ENCODE results near the gene LRRC56.

LRRC56 gene

GRCh38 chr11:520428-521176, 16.7 kb upstream of the LRRC56 start:
- DNase-seq (ENCODE audit: low read depth in 2 of 2) = no peak

GRCh38 chr11:521177-521688, 16.1 kb upstream of the LRRC56 start:
- DNase-seq (ENCODE audit: low read depth in 2 of 2) = no peak

GRCh38 chr11:526192-526591, 11.1 kb upstream of the LRRC56 start:
- no peak for DNase-seq (ENCODE audit: low read depth in 2 of 2)

- no peak for DNase-seq (ENCODE audit: low read depth in 2 of 2)
Observed at GRCh38 chr11:528166-528814, 9.0 kb upstream of the LRRC56 start.

- no peak for DNase-seq (ENCODE audit: low read depth in 2 of 2)
Observed at GRCh38 chr11:528815-529727, 8.3 kb upstream of the LRRC56 start.

- DNase-seq (ENCODE audit: low read depth in 2 of 2) = no peak
Observed at GRCh38 chr11:529728-530411, 7.5 kb upstream of the LRRC56 start.

GRCh38 chr11:530960-531831, 6.1 kb upstream of the LRRC56 start:
- DNase-seq (ENCODE audit: low read depth in 2 of 2) = no peak

- DNase-seq (ENCODE audit: low read depth in 2 of 2) = no peak
Observed at GRCh38 chr11:531919-532526, 5.3 kb upstream of the LRRC56 start.

GRCh38 chr11:532527-532985, 4.8 kb upstream of the LRRC56 start:
- no peak for DNase-seq (ENCODE audit: low read depth in 2 of 2)

GRCh38 chr11:532986-533585, 4.2 kb upstream of the LRRC56 start:
- no peak for DNase-seq (ENCODE audit: low read depth in 2 of 2)

GRCh38 chr11:533586-534395, 3.5 kb upstream of the LRRC56 start:
- DNase-seq (ENCODE audit: low read depth in 2 of 2) = no peak

GRCh38 chr11:534396-535209, 2.7 kb upstream of the LRRC56 start:
- DNase-seq (ENCODE audit: low read depth in 2 of 2) = no peak

- DNase-seq (ENCODE audit: low read depth in 2 of 2) = no peak
Observed at GRCh38 chr11:535210-535518, 2.2 kb upstream of the LRRC56 start.

- peak; percentile 86 to 87 for DNase-seq (ENCODE audit: low read depth in 2 of 2)
Observed at GRCh38 chr11:535519-536454, 1.5 kb upstream of the LRRC56 start, which contains the start of gene HRAS. TSS of gene HRAS (minus strand) at chr11:535576.

GRCh38 chr11:537622-538430, 499 bp downstream of the LRRC56 start:
- no peak for DNase-seq (ENCODE audit: low read depth in 2 of 2)

GRCh38 chr11:538431-539051, 1.2 kb downstream of the LRRC56 start:
- DNase-seq (ENCODE audit: low read depth in 2 of 2) = no peak

Data from fibroblast of skin of left quadriceps (primary cell).